ENCODE measurements around the gene LRRC1.

The LRRC1 gene

DNA sequence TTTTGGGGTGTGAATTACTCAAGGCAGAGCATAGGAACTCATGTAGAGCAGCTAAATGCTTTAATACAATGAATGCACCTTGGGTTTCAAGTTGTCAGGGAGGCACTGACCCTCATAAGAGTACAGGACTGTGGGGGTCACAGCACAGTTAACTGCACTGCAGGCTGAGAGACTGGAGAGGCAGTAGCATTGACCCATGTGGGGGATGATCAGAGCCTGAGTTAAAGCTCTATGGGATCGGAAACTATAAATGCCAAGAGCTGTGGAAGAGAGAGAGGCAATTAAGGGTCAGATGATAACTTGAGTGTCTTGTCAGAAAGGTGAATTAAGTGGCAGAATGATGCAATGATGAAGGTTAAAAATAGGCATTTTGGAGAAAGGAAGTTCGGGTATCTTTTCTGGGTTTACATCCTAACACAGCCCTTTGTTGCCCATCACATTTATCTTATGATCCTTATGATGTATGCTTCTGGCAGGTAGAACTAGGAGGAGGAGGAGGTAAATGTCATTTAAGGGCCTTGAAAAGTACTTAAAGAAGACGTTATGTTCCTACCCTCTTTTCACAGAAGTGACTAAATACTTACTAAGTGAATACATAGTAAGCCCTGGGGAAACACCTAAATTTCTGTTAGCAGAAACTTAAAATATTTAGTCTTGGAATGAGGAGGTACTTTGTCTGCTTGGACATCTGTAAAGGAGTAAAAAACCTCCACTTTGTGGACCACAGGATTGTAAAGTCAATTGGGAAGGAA, 24.2 kb downstream of the LRRC1 start:
- no peak for ATAC-seq

DNA sequence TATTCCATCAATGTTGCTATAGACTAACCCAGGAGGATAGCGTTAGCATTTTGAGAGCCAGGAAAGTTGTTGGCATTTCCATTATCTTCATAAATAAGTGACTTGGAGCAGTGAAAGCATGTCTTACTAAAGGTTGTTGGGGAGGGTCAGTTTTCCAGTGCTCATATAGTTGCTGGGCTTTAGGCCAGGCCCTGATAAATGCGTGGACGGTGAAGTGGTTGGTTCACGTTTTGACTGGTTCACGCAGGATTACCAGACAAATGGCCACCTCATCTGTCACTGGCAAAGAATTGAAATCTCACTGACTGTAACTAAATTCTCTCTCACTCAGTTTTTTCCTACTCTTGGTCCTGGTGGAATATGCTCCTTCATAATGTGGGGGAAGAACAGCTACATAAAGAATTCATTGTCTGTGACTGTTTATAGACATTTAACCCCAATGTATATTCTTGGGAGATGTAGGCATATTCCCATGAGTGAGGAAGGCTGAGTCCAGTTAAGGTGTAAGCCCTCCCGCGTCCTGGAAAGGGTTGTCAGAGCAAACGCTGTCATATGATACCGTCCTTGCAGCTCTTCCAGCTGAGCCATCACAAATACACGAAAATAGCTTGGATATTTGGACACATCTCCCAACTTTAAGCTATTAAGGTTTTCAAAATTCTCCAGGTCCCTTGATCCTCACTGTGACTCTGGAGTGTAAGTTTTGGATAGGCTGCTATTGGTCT, 27.8 kb downstream of the LRRC1 start:
- no peak for ATAC-seq

DNA sequence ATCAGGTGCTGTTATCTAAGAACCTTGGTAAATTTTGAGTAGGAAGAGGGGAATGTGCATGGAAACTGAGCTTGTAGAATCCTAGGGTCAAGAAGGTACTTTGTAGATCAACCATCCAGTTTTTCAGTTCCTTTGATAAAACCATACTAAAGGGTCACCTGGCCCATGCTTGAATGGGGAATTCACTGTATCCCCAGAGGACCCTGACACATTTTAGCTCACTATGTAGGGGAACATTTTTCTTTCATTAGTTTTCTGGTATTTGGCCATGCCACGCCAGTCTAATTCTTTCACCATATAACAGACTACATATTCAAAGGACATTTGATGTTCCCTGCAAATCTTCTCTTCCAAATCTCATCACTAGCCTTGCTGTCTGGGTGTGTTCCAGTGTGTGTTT, 29.9 kb downstream of the LRRC1 start:
- ATAC-seq, result no peak

DNA sequence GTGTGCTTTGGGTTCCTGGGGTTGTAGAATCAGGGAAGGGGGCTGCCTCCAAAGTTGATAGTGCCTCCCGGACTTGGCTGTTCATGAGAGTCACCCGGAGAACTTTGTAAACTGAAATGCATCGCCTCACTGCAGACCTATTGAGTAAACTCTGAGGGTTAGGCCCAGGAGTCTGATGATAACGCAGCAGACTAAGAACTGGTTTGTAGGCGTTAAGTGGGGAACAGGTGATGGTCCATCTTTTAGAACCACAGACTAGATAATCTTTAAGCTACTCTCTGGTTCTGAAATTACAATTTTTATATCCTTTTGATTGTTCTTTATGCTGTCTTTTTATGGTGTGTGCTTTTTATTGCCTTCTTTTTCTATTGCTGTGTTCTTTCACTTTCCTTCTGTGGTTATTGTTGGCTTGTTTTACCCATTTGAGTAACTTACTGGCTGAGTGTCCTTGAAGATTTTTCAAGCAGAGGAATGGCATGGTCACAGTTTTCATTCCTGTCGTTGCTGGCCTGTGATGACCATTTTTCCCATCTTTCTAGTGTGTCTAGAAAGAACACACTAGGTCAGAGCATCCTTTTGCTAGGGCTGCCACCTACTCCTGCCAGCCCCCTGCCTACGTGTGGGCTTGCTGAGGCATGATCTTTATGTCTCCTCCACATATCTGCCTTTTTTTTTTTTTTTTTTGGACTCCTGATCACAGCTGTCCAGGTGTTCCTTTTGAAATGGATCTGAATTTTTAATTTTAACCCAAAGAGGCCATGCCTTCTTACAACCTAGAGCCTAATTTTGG, 30.9 kb downstream of the LRRC1 start:
- ATAC-seq, result no peak

DNA sequence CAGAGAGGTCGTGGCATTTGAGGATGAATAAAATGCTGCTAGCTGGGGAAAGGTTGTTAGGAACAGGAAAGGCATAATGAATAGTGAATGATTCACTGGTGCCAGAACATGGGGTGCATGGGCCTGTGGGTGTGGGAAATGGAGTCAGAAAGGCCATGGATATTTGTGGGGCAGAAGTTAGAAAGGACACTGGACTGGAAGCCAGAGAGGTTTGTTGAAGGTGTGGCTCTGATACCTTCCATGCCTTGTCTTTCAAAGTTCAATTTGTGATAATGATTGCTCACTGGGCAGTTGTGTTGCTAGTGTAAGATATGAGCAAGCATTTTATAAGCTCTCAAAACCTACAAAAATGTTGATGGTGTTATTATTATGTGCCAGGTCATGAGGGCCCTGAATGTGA, 32.7 kb downstream of the LRRC1 start:
- no peak for ATAC-seq

DNA sequence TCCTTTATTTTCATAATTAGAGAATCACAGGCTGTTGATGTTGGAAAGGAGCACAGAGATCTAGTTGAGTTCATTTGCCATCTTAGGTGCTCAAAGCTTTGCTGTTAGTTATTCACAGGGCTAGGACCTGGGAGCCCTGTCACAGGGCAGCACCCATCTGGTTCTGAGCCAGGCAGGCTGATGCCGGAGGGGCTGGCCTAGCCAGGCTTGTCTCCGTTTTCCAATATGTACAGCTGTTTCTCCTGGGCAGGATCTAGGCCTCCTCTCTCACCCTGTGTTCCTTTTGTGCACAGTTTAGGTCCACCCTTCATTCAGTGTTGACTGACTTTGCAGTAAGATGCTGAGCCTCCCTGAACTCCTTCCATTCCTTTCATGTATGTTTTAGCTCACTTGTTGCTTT, 33.4 kb downstream of the LRRC1 start:
- ATAC-seq, result no peak

DNA sequence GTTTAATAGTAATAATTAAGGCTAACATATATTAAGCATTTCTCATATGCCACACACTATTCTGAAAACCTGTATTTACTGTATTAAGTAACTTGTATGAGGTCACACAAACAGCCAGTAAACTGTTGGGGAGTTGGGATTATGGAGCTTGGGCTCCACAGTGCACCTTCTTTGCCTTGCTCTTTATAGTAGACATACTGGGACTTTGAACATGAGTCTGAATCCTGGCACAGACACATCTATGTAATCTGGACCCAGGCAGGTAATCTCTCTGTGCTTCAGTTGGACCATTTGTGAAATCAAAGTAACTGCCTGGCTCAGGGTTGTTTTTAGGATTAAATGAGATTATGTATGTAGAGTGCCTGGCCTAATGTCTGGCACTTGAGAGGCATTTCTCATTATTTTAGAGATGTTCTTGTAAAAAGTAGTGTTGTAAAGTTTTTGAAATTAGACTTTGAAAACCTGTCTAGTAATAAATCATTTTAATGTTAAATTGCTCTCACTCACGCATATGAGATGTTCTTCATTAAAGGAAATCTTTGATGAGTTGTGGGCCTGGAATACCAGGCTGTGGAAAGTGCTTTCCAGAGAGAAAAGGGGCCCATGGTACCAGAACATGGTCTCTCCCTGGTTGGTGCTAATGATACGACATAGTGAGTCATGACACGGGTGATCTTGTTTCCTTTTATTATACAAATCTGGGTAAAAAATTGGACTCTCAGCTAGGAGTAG, 34.3 kb downstream of the LRRC1 start:
- ATAC-seq, result no peak

DNA sequence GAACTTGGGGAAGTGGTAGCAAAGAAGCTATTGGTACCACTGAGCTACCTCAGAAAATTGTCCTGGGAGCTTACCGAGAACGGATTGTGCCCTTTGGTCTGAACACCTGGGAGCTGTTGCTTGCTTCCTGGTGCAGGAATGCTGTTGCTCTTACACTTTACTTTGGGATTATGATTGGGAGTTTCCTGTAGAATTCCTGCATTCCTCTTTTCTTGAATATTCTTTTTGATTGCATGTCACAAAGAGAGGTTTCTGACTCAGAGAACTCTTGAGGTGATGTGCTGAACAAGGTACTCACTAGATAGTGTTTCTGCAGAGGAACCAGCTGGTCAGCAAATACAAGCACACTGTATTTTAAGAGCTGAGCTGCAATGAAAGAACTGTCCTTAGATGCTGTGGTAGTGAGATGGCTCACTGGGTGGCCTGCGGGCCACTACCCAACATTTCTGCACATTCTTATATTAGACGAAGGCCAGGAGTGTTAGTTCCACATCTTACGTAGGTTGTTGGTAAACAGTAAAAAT, 35.0 kb downstream of the LRRC1 start:
- no peak for ATAC-seq

DNA sequence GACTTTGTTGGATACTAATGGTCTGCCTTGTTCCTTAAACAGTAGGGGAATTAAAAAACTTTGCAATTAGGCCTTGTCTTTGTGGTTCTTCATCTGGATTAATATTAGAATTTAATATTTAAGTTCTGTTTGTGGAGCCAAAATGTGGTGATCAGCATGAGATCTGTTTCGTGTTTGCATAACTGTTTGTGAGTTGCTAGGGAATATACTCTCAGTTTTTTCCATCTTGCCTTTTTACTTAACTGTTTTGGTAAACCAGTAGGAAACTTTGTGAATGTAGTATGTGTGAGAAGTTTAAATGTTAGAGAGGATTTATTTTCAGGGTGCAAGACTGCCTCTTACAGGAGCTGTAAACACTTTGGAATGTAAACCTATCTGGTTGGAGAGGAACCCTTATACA, 35.6 kb downstream of the LRRC1 start:
- no peak for ATAC-seq

DNA sequence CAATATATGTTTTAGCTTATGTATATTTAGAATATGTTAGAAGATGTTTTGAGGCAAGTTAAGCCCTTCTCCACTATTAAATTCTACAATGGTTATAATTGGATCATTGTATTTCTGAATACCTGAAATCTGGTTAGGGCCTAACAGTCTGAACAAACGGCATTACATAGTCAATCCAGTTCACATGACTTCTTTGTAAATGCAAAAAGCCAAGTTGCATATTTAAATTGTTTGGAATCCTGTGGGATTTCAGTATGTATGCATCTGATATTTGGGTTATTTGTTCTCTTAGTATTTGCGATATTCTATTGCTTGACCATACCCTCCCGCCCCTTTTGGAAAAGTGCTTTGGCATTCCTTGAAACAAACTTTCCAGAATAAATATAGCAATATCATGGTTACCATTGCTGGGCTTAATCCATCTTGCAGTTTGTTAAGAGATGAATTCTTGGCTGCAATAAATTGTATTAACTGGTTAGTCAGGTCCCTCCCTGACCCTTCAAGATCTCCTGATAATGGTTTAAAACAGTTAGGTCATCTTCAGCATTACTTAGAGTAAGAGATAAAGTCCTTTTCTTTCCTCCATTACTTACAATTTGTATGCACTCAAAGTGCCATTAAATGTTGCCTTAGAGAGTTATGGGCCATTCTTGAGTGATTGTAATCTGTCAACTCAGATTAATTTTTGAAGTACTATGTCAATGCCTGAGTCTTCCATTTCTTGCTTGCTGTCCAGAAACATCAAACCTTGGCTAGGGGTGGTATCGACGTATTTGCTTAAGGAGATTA, 36.5 kb downstream of the LRRC1 start:
- ATAC-seq, result no peak

DNA sequence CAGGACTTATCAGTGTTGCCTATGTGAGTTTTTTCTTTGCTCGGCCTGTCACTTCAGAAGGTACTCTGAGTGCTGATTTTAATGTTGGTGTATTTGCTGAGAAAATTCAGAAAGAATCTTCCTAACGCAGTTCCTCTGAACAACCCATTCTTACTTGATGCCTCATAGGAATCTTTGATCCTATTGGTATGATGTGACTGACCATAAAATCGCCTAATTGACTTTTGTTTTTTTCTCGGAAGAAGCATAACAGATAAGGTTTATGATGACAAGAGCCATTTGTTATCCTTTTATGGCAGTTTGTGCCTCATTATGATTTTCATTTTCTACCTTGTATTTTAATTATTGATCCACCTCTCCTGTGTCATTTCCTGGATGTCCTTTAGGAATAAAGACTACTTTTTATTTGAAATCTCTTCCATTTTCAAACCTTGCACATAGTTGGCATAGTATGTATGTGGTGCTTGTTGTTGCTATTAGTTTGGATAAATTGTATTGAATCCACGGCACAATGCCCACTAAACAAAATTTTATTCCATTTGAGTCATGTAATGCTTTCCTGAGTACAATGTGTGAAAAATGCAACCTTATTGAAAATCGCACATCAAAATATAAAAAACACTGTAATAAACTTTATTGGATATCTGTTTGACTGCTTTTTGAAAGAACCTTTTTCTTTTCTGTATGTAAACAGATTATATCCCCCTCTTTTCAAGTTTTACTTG, 37.3 kb downstream of the LRRC1 start:
- ATAC-seq, result no peak

DNA sequence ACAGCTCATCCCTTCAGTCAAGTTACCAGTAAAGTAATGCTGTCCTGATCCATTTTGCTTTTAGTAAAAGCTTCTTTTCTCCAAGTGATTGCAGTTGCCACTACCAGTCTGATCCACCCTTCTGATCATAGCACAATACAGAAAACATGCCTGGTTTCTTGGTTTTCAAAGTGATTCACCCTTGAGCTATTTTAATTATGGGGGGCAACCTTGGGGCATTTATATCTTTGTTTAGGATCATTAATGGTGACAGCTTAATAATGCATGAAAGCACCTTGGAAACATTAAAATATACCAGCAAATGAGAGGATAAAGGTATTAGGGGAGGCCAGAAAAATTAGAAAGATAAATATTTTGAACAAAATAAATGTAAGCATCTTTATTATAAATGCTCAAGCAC, 38.4 kb downstream of the LRRC1 start:
- ATAC-seq, result no peak

DNA sequence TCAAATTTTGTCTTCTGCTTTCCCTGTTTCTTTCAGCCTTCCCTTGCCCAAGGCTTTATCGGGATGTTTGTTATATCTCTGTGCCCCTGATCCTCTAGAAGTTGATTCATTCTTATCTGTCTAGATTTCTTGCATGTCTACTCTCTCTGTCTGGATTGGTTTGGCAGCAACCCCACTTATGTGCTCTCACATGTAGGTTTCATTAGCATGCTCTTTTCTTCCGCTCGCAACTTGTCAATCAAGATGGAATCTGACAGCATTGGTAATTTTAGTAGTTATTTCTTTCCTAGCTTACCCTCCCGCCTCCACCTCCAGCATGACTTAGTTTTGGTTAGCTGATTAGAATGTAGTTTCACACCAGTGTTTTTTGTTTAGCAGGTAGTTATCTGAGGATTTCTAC, 39.3 kb downstream of the LRRC1 start:
- no peak for ATAC-seq

DNA sequence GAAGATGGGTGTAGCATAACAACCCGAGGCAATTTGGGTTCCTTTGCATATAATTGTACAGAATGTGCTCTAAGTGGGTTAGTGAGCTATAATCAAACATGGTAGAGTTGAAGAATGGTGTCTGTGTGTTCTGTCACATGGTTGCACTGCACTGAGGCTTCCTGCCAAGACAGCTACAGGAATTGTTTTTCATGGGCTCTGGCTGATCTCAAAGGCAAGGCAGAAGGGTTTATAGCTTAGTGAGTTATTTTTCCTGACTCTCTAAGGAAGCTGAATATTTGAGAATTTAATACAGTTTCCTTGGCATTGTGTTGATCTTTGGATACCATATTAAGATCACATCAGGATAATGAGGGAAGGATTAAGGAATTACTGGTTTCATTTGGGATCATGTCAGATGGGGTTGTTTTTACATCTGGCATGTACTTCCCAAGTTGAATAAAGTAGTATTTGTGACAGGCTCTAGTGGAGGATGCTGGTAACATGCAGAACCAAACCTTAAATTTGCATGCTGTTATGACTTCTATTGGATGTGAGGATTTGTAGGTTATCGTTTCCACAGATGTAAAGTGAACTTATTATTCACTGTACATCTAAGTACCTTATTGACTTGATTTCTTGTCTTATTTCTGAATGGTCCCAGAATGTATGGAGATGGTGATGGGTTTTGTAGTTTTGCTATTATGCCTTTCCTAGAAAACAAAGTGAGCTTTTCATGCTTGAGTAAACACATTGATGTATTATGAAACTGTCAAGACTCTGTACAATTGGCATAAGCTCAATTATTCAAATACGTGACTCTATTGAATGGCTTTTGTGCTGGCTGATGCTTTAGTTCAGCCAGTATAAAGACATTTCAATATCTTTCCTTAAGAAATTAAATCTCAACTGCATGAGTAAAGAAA, 43.3 kb downstream of the LRRC1 start:
- ATAC-seq, result no peak

DNA sequence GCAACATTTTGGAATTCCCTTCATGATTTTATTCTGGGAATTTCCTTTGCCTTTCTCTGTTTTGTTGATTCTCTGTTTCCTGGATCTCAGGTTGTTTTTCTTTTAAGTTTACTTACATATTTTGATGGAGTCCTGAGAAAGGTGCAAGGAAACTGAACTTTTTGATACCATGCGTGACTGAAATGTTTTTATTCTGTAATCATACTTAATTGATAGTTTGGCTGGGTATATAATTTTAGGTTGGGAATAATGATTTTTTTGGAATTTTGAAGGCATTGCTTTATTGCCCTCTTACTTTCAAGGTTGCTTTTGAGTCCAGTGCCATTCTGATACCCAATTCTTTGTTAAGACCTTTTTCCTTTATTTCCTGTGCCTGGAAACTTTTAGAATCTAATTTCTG, 45.2 kb downstream of the LRRC1 start:
- ATAC-seq, result no peak

DNA sequence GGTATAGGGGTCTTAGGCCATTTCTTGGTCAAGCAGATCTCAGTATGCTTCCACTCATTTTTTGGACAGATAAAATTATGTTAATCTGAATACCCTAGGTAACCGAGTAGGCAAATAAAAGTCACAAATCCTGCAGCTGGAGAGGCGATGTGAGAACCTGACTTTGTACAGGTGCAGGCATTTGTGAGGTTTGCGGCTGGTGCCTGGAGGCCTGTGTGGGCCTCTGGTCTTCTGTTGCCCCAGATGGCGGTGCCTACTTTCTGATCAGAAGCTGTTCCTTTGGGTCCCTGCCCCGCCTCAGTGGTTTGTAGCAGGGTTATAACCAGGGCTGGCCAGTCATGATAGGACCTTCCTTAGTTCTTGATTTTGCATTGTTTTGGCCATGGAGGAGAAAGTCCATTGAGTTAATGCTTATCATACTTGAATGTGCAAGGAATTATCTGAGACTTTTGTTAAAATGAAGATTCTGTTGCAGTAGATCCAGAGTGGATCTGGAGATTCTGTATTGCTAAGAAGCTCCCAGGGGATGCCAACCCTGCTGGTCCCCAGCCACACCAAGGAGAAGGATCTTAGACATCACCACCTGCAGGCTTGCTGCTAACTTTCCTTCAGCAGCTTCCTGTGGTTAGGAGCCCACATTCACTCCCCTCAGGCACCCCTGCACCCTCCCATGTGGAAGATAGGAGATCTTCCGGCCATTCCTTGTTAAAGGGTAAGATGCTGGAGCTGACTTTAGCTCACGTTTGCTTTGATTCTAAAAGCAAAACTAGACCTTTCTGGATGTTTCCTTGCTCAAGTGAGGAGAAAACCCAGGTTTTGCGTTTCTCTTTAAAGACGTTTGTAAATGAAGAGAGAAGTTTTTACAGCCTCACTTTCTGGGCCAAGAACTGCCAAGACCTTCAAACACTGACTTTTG, 50.7 kb downstream of the LRRC1 start:
- ATAC-seq, result no peak

DNA sequence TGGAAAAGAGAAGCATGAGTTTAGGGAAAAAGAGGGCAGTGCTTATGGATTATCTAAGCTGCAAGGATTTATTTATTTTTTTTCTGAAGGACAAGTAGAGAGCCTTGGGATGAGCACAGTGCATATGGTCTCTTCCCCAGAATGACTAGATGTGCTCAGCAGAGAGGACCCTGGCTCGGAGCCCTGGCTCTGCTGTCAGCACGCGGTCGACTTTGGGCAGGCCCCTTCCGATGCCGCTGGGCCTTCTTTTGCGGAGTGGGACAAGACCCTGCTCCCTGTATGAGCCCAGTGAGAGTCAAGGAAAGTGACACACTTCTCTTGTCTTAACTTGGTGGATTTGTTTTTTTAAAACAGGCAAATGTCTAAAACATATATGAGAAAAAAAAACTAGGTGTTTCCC, 51.4 kb downstream of the LRRC1 start:
- ATAC-seq, result no peak

DNA sequence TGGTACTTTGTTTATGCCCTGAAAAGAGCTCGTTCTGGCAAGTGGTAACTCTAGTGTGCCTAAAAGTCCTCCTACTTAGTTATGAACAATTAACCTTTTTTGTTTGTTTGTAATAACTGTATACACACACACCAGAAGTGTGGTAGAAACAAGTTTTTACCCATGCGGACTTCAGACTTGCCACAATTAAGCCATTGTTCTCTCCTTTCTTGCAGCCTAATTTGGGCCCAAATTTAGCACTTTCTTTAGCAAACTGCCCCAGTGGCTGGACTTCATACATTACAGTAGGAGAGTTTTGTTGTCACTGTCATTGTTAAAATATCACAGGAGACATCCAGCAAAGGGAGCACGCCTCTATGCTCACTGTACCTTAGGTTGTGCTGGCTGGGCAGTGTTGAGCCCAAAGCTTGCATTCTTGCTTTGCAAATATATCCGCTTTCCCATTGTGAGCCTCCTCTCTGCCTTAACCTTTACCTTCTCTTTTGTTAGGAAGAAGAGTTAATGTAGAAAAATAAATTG, 53.0 kb downstream of the LRRC1 start:
- ATAC-seq, result no peak

DNA sequence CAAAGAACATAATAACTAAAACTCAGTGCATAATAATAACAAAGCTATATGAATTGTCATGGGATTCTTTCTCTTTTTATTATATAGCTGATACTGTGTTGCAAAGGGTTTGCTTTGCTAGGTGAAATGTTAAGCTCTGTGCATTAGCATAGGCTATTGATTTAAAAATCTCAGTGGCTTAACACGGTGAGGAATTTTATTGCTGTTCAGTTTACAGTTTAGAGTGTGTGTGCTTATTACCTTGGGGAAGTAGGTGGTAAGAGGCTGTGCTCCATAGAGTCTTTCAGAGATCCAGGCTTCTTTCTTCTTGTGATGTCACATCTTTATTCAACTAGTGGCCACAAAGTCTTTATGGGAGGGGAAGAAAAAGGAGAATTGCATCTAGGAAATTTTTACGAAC, 55.7 kb downstream of the LRRC1 start:
- ATAC-seq, result no peak
